ENCODE data around the gene CACHD1. TPM values are rescaled to one million over a fixed set of nuclear protein-coding genes. Genes with fewer than 3 reads are reported as not detected.

The CACHD1 gene
- polyA plus RNA-seq, 2 of the 4 experiments (the other 2 are of a cell fraction), result 0.72 to 1.6 TPM

- no peak for TF ChIP-seq ELK1 (IDR thresholded peaks at IDR 0.05; ENCODE audit: low read depth, low read length)
- TF ChIP-seq MAFK (IDR thresholded peaks at IDR 0.05; ENCODE audit: partially characterized antibody), result no peak
- no peak for TF ChIP-seq PBX3 (IDR thresholded peaks at IDR 0.05)
- no peak for TF ChIP-seq RNF2 (IDR thresholded peaks at IDR 0.05; ENCODE audit: borderline replicate concordance, low read depth)
- no peak for TF ChIP-seq TP53 (CRISPR knock-in tag; IDR thresholded peaks at IDR 0.05)
- TF ChIP-seq RAD21 (conservative IDR thresholded peaks at IDR 0.05 in 1 of 2, IDR thresholded peaks at IDR 0.05 in 1 of 2), result no peak
- no peak for TF ChIP-seq CBX2 (IDR thresholded peaks at IDR 0.05; ENCODE audit: borderline replicate concordance, low read depth)
- no peak for TF ChIP-seq FOXS1 (CRISPR knock-in tag; IDR thresholded peaks at IDR 0.05)
- TF ChIP-seq MYC (IDR thresholded peaks at IDR 0.05; ENCODE audit: borderline replicate concordance, low read length), result no peak
- TF ChIP-seq EHMT2 (IDR thresholded peaks at IDR 0.05; ENCODE audit: low read depth), result no peak
- TF ChIP-seq RFX5 (IDR thresholded peaks at IDR 0.05), result no peak
- no peak for TF ChIP-seq NR3C1 (IDR thresholded peaks at IDR 0.05)
- TF ChIP-seq, protein P1, sequence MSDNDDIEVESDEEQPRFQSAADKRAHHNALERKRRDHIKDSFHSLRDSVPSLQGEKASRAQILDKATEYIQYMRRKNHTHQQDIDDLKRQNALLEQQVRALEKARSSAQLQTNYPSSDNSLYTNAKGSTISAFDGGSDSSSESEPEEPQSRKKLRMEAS (IDR thresholded peaks at IDR 0.05), result no peak
- TF ChIP-seq POLR2A (IDR thresholded peaks at IDR 0.05; ENCODE audit: low read length), result no peak
- no peak for TF ChIP-seq GATA3 (IDR thresholded peaks at IDR 0.05; ENCODE audit: borderline replicate concordance)
- TF ChIP-seq, protein P2, sequence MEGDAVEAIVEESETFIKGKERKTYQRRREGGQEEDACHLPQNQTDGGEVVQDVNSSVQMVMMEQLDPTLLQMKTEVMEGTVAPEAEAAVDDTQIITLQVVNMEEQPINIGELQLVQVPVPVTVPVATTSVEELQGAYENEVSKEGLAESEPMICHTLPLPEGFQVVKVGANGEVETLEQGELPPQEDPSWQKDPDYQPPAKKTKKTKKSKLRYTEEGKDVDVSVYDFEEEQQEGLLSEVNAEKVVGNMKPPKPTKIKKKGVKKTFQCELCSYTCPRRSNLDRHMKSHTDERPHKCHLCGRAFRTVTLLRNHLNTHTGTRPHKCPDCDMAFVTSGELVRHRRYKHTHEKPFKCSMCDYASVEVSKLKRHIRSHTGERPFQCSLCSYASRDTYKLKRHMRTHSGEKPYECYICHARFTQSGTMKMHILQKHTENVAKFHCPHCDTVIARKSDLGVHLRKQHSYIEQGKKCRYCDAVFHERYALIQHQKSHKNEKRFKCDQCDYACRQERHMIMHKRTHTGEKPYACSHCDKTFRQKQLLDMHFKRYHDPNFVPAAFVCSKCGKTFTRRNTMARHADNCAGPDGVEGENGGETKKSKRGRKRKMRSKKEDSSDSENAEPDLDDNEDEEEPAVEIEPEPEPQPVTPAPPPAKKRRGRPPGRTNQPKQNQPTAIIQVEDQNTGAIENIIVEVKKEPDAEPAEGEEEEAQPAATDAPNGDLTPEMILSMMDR (IDR thresholded peaks at IDR 0.05), result no peak
- TF ChIP-seq SMC3 (IDR thresholded peaks at IDR 0.05), result no peak
- DNase-seq (ENCODE audit: low read depth in 1 of 2, low spot score in 1 of 2), result no peak
- WGBS (ENCODE audit: missing lambda C conversion rate), result 76% methylated on average over 6 of the region's 6 CpGs
- FAIRE-seq, result no peak
- Histone ChIP-seq H3K4me3 (no peak overlapping the region), H3K4me2 (no peak overlapping the region), H3K27ac (no peak overlapping the region), H3K9me3 (no peaks in the 10 kb centered on the region), H3K4me1 (no peaks in the 10 kb centered on the region)
- ChIA-PET CTCF (no interaction called here), POLR2A (no interaction called here)
- no peak for ATAC-seq
Measured at GRCh38 chr1:64632936-64633335, 163.0 kb downstream of the CACHD1 start.

GRCh38 chr1:64645735-64646134 is 175.8 kb downstream of the CACHD1 start:
- Histone ChIP-seq H3K9me3 (no peaks in the 10 kb centered on the region), H3K4me3 (no peak overlapping the region), H3K4me2 (peak overlapping the region; percentile 20; the same call in 1 of the 3 replicates), H3K27ac (no peak overlapping the region), H3K4me1 (no peaks in the 10 kb centered on the region)
- 49% methylated on average over 3 of the region's 3 CpGs for WGBS (ENCODE audit: missing lambda C conversion rate)
- ATAC-seq (no peak), DNase-seq (ENCODE audit: low read depth in 1 of 2, low spot score in 1 of 2) (no peak), FAIRE-seq (no peak)
- ChIA-PET POLR2A (no interaction called here), CTCF (no interaction called here)
- TF ChIP-seq ESRRA (IDR thresholded peaks at IDR 0.05; ENCODE audit: borderline replicate concordance, low read length) (no peak), CEBPB (IDR thresholded peaks at IDR 0.05) (no peak), RFX5 (IDR thresholded peaks at IDR 0.05) (no peak), E2F6 (IDR thresholded peaks at IDR 0.05; ENCODE audit: borderline replicate concordance, low read depth) (no peak), NPAS2 (CRISPR knock-in tag; IDR thresholded peaks at IDR 0.05; ENCODE audit: borderline replicate concordance) (no peak), PHF8 (IDR thresholded peaks at IDR 0.05; ENCODE audit: borderline replicate concordance, low read depth) (no peak), KDM5A (IDR thresholded peaks at IDR 0.05) (no peak), NR3C1 (IDR thresholded peaks at IDR 0.05) (no peak), CBX8 (IDR thresholded peaks at IDR 0.05) (no peak), EP300 (IDR thresholded peaks at IDR 0.05) (no peak), CHD2 (IDR thresholded peaks at IDR 0.05; ENCODE audit: low read length, partially characterized antibody) (no peak), ZC3H11A (IDR thresholded peaks at IDR 0.05) (no peak), ELK1 (IDR thresholded peaks at IDR 0.05; ENCODE audit: low read depth, low read length) (no peak)
- TF ChIP-seq, protein P3, sequence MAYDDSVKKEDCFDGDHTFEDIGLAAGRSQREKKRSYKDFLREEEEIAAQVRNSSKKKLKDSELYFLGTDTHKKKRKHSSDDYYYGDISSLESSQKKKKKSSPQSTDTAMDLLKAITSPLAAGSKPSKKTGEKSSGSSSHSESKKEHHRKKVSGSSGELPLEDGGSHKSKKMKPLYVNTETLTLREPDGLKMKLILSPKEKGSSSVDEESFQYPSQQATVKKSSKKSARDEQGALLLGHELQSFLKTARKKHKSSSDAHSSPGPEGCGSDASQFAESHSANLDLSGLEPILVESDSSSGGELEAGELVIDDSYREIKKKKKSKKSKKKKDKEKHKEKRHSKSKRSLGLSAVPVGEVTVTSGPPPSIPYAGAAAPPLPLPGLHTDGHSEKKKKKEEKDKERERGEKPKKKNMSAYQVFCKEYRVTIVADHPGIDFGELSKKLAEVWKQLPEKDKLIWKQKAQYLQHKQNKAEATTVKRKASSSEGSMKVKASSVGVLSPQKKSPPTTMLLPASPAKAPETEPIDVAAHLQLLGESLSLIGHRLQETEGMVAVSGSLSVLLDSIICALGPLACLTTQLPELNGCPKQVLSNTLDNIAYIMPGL (CRISPR knock-in tag; IDR thresholded peaks at IDR 0.05; ENCODE audit: borderline replicate concordance), result no peak
- TF ChIP-seq, protein P4, sequence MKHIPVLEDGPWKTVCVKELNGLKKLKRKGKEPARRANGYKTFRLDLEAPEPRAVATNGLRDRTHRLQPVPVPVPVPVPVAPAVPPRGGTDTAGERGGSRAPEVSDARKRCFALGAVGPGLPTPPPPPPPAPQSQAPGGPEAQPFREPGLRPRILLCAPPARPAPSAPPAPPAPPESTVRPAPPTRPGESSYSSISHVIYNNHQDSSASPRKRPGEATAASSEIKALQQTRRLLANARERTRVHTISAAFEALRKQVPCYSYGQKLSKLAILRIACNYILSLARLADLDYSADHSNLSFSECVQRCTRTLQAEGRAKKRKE (CRISPR knock-in tag; IDR thresholded peaks at IDR 0.05; ENCODE audit: low read depth), result no peak
